Vagina (tissue), 2 donors: Measurements from ENCODE around the gene TAS2R14.

ENCODE experiments used
- CTCF ChIP-seq, 3 experiments: fragments of 450-650 bp in 2 of 3; fragments of 200-600 bp in 1 of 3; sonication (generic) in 1 of 3; IDR thresholded peaks; one replicate each; pipeline ENCODE4 v1.5.1; 2017 to 2019; ENCODE audit warnings: antibody characterized with exemption in 3 of 3, mild to moderate bottlenecking in 2 of 3, moderate library complexity in 2 of 3
- POLR2A ChIP-seq, 2 donors: fragments of 450-650 bp; IDR thresholded peaks; one replicate each; pipeline ENCODE4 v1.6.1; 2017; ENCODE audit warnings: antibody characterized with exemption in 2 of 2, mild to moderate bottlenecking in 2 of 2, moderate library complexity in 2 of 2

- TF ChIP-seq CTCF (IDR thresholded peaks at IDR 0.05) (no peak), POLR2A (IDR thresholded peaks at IDR 0.05) (no peak)
Observed at GRCh38 chr12:10960211-10960610, 21.1 kb upstream of the TAS2R14 start.
